SK-N-DZ (cell line): Measurements from ENCODE around the gene DCST1. TPM values are rescaled to one million over a fixed set of nuclear protein-coding genes. Genes with fewer than 3 reads are reported as not detected.
"Not testable (repeated sequence)": the region's sequence is repeated elsewhere in the genome, so short reads cannot be mapped to it uniquely, and the experiment has no call there.

Experiments
- DNase-seq: peaks from one replicate; pipeline ENCODE4 v3.0.0-alpha.2; 2015; ENCODE audit warnings: low spot score
- polyA plus RNA-seq, 2 experiments: library from polyadenylated mRNA; depleted of rRNA; stranded (reverse); fragments of >200 nt; gene quantifications; 2 replicates each; pipeline ENCODE4 v1.2.3, GENCODE V29; 2014

Gene DCST1, protein sequence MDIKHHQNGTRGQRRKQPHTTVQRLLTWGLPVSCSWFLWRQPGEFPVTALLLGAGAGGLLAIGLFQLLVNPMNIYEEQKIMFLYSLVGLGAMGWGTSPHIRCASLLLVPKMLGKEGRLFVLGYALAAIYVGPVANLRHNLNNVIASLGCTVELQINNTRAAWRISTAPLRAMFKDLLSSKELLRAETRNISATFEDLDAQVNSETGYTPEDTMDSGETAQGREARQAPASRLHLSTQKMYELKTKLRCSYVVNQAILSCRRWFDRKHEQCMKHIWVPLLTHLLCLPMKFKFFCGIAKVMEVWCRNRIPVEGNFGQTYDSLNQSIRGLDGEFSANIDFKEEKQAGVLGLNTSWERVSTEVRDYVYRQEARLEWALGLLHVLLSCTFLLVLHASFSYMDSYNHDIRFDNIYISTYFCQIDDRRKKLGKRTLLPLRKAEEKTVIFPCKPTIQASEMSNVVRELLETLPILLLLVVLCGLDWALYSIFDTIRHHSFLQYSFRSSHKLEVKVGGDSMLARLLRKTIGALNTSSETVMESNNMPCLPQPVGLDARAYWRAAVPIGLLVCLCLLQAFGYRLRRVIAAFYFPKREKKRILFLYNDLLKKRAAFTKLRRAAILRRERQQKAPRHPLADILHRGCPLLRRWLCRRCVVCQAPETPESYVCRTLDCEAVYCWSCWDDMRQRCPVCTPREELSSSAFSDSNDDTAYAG
- polyA plus RNA-seq (2014; cell fraction: cytosol; rRNA removed), result 0.05 TPM in 1 of 2 replicates, not detected in the other
- not detected in 2 replicates for polyA plus RNA-seq (2014; cell fraction: nucleus; rRNA removed)

DNA sequence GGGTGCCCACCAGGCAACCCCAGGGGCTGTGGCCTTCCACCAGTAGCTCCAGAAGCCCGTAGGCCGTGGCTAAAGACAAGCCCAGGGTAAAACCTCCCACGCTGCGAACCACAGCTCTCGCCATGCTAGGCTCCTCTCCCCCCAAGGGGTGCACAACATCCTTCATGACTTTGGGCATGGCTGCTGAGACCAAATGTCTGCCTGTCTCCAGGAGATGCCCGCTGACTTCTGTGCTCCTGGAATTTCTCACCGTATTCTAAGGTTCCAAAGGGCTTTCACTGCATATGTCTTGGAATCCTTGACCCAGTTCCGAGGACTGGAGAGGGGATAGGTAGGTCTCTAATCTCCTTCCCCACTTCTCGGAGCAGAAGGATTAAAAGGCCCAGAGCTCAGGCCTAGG lies at the start of gene DCST1, which contains the start of gene DCST2:
DCST1 (plus strand) TSS at position 301 of the 400 bp plus-strand sequence. CDS start 213 bp downstream, outside the sequence.
DCST2 (minus strand) TSS at position 258 of the 400 bp plus-strand sequence; CDS start at position 178, 80 bp downstream.
- no peak for DNase-seq

DNA sequence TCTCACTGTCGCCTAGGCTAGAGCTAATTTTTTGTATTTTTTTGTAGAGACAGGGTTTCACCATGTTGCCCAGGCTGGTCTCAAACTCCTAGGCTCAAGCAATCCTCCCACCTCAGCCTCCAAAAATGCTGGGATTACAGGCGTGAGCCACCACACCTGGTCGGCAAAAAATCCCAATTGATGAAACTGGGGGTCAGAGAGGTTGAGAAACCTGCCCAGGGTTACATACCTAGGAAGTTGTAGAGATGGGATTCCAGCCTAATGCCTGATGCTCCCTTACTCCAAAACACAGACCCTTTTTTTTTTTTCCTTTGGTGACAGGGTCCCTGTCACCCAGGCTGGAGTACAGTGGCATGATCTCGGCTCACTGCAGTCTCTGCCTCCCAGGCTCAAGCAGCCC lies 46.9 kb upstream of the DCST1 start:
- not testable (repeated sequence) for DNase-seq

DNA sequence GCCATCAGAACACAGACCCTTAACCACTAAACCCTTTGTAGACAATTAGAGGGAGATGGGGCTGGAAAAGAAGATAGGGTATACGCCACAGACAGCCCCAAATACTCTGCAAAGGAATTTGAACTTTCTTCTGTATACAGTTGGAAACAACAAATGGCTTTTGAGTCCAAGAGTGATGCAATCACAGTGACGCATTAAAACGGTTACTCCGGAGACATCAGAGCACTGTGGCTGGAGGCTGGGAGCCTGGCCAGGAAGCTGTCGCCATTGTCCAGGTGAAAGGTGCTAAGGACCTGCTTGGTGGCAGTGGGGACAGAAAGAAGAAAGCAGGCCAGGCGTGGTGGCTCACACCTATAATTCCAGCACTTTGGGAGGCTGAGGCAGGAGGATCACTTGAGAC lies 46.3 kb upstream of the DCST1 start:
- DNase-seq, result no peak

DNA sequence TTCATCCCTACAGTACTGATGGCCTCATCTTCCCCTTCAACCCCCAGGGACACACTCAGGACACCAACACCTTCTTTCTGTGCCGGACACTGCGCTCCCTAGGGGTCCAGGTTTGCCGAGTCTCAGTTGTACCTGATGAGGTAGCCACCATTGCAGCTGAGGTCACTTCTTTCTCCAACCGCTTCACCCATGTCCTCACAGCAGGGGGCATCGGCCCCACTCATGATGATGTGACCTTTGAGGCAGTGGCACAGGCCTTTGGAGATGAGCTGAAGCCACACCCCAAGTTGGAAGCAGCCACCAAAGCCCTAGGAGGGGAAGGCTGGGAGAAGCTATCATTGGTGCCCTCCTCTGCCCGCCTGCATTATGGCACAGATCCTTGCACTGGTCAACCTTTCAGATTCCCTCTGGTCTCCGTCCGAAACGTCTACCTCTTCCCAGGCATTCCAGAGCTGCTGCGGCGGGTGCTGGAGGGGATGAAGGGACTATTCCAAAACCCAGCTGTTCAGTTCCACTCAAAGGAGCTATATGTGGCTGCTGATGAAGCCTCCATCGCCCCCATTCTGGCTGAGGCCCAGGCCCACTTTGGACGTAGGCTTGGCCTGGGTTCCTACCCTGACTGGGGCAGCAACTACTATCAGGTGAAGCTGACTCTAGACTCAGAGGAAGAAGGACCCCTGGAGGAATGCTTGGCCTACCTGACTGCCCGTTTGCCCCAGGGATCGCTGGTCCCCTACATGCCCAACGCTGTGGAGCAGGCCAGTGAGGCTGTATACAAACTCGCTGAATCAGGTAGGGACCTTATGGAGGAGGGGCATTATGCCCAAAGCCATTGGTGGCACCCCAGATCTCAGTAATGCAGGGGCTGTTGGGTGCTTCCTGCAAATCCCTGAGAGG lies 45.3 kb upstream of the DCST1 start:
- no peak for DNase-seq

DNA sequence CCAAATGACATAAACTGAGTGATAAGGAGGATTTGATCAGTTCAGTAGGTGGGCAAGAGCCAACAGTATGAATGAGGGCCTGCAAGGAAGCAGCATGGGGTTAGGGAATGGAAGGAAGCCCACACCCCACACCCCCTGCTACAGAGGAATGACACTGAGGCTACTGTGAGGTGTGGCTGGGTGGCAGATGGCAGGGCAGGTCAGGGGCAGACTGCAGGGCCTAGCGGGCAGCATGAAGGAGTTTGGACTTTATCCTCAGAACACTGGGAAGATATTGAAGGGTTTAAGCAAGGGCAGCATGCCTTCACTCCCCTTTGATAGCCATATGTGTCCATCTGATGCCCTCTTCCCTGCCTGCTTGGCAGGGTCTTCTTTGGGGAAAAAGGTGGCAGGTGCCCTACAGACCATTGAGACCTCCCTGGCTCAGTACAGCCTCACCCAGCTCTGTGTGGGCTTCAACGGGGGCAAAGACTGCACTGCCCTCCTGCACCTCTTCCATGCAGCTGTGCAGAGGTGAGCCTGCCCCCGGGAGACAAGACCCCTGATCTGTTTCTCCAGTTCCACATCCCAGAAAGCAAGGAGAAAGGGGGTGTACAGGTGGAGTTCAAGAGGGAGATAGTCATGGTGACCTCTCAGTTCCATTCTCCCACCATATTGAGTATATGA lies 44.3 kb upstream of the DCST1 start:
- no peak for DNase-seq

DNA sequence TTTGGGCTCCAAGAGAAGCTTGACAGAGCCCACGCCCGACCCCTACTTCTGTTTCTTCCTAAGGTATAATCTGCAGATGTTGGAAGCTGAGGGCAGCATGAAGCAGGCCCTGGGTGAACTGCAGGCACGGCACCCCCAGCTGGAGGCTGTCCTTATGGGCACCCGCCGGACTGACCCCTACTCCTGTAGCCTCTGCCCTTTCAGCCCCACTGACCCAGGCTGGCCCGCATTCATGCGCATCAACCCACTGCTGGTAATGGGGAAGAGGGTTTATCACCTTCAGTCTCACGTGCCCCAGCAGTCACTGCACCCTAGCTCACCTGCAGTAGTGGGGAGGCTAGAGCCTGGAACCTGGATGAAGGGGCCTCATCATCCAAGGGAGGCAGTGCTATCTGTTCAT lies 43.3 kb upstream of the DCST1 start:
- no peak for DNase-seq

DNA sequence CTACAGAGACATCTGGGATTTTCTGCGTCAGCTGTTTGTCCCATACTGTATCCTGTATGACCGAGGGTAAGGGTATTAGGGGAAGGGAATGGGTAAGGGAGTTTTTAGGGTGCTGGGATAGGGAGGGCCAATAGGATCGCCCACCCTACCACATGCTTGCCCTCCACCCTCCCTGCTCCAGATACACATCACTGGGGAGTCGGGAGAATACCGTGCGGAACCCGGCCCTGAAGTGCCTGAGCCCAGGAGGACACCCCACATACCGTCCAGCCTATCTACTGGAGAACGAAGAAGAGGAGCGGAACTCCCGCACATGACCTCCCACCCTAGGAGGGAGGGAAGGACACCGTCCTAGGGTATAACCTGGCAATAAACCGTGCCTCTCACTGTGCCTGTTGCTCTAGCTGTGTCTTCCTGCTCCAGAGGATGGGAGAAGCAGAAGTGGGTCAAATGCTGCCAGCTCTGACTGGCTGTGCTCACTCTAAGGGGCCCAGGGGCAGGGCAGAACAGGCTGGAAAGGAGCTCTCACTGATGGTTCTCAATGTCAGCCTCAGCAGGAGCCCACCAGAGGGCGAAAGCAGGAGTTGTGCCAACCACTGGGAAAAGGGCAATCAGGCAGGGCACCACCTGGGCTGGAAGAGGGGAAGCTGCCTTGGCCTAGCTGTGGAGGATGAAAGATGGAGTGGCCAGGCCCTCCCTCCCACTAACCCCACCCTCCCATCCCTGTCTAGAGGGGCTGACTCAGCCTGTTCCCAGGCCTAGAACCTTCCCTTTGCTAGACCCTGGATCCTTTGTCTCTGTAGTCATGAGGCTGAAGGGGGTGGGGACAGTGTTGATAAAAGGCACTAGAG lies 40.7 kb upstream of the DCST1 start:
- no peak for DNase-seq

DNA sequence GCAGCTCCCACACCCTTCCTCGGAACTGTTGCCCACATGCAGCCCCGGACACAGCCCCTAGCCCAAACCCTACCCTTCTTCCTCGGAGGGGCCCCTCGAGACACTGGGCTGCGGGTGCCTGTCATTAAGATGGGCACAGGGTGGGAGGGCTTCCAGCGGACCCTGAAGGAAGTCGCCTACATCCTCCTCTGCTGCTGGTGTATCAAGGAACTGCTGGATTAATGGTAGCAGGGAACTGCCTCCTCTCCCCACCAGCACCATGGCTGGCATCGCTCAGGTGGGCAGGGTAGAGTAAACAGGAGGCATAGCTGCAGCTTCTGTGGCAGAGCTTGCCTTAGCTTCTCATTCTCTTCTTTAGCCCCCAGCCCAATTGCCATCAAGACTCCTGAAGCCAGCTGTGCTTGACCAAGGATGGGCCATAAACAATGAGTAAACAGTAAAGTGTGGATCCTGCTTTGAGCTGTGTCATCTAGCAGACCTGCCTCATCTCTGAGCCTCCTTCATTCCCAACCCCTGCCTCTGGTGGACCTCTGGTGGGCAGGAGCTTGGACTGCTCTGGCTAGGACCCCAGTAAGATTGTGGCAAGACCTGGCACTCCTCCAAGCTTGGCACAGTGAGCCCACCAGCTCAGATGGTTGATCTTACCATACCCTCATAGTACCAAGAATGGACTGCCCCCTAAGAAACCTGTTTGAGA lies 39.9 kb upstream of the DCST1 start, which contains the start of gene LENEP:
LENEP (plus strand) TSS at position 15 of the 697 bp plus-strand sequence; CDS start at position 37, 22 bp downstream.
- DNase-seq, result no peak

DNA sequence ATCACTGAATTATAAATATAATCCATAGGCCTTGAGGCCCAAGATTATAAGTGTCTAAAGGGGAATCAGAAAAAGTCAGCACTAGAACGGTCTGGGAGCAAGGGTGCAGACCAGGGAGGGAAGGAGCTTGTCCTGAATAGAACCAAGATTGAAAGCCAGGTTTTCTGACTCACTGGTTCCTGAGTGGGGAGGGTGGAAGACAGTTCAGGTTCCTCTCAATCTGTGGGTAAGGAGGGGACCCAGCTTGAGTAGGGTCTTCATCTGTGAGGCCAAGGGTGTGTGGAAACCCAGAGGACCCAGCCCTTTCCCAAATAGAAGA lies 39.4 kb upstream of the DCST1 start:
- DNase-seq, result no peak

DNA sequence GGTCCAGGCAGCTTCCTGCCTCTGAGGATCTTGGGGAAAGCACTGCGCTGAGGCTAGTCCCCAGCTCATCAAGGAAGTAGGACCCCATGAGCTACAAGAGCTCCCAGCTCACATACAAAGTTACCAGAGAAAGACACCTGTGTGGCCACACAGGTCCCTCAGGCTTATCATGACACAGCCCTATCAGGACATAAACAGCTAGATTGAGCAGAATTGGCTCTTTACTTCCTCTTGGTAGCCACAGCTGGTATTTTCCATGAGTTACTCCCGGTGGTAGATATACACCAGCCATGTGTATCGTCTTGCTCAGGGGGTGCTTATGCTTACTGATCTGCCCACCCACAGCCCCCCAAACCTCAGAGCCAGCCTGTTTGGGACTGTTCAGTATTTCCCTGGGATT lies 39.0 kb upstream of the DCST1 start:
- DNase-seq, result no peak

DNA sequence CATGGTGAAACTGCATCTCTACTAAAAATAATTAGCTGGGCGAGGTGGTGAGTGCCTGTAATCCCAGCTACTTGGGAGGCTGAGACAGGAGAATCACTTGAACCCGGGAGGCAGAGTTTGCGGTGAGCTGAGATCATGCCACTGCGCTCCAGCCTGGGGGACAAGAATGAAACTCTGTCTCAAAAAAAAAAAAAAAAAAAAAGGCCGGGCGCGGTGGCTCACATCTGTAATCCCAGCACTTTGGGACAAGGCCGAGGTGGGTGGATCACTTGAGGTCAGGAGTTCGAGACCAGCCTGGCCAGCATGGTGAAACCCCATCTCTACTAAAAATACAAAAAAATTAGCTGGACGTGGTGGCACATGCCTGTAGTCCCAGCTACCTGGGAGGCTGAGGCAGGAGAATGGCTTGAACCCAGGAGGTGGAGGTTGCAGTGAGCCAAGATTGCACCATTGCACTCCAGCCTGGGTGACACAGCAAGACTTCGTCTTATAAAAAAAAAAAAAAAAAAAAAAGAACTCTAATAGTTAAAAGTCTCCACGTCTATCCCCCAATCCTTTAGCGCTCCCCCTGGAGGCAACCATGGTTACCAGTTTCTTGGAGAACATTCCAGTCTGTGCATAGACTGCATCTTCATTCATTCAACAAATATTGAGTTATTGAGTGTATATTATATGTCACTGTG lies 38.2 kb upstream of the DCST1 start:
- DNase-seq, result peak; percentile 72

DNA sequence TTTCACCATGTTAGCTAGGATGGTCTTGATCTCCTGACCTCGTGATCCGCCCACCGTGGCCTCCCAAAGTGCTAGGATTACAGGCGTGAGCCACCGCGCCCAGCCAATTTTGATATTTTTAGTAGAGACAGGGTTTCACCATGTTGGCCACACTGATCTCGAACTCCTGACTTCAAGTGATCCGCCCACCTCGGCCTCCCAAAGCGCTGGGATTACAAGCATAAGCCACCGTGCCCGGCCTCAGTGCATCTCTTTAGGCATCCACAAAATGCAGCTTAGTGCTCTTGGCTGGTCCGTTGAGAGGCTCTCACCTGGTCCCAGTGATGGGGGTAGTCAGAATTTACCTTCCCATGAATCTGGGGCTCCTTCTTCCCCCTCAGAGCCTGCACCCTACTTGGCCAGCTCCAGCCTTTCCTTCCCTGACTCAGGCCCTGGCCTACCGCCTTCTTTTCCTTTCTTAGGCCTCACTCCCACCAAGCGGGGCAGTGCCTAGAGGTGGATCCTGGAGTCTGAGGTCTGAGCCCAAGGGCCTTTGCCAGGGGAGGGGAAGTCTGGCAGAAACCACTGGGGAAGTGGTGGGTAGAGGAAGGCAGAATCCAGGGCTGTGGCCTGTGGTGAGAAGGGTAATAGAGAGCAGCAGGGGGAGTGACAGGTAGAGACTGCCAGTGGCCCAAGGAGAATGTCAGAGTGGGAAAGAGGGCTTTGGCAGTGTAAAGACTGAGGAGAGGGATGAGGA lies 36.5 kb upstream of the DCST1 start:
- no peak for DNase-seq

DNA sequence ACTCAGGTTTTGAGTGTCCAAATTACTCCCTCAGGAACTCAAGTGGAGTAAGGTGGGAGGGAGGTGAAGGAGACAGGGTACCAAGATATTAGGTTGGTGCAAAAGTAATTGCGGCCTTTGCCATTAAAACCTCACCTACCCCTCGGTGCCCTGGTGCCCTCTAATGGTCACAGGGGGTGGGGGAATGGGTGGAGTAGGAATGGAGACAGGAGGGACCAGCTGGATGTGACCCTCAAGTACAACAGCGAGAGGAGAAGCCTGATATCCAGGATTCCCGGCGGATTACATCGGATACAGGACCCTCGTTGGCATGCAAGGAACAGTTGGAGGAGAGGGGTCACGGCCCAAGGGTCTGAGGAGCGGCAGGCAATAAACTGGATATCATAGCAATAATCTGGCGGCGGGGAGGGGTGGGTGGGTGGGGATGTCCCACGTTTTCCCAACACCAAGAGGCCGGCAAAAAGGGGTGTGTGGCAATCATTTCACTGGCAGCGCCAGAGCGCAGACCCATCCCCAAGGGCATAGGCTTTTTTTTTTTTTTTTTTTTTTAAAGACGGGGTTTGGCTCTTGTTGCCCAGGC lies 35.3 kb upstream of the DCST1 start:
- no peak for DNase-seq

DNA sequence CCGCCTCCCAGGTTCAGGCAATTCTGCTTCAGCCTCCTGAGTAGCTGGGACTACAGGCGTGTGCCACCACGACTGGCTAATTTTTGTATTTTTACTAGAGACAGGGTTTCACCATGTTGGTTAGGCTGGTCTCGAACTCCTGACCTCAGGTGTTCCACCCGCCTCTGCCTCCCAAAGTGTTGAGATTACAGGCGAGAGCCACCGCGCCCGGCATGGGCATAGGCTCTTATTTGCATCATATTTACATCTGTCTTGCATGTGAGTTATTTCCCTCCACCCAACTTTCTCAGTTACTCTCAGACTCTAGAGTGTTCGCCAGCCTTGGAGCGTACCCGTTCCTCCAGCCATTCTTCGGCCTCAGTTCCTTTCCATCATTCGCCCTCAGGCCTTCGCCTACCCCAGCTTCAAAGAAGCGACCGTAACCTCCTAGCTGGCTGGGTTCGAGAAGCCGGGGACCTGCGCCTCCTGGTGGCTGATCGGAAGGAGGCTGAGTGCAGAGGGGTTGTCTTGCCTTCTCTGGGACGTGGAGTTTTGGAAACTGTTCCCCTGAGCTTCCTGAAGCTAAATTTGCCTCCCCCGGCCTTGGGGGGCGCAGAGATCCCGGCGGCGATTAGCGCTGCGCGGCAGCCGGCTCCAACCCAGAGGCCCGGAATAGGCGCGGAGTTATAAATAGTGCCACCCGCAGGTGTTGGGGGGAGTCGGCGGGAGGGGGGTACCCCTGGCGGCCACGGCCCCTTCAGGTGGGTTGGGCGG lies 34.6 kb upstream of the DCST1 start:
- DNase-seq, result peak; percentile 90

DNA sequence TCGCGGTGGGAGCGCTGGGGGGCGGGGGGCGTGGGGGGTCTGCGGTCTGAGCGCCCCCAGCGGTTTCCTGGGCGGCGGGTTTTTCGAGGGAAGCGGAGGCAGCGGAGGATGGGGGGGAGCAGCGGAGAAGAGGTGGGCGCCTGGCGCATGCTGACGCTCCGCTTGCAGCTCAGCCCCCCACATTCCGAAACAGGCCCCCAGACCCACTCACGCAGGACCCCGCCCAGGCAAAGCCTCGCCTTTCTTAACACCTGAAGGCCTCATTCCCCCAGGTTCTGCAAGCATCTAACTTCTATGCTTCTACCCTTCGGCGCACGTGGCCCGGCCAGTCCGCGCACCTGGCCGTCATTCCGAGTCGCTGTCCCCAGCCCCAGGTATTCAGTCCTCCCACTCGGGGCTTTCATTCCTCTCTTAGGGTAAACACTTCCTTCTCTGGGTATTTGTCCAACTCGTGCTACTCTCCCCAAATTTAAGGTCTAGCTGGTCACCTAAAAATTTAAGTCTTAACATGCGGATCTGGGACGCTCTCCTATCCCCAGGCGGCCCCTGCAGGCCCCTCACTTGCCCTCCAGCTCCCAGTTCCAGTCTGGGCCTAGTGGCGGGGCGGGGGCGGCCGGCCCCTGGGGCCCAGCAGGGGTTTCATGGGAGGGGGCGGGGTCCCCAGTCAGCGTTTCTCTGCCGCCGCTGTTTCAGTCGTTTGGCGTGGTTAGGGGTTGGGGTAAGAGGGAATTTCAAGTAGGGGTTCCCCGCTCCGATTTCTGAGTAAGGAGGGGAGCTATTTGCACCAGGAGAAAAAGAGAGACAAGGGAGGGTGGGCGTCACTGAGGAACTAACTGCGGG lies 33.8 kb upstream of the DCST1 start:
- peak; percentile 64 for DNase-seq

DNA sequence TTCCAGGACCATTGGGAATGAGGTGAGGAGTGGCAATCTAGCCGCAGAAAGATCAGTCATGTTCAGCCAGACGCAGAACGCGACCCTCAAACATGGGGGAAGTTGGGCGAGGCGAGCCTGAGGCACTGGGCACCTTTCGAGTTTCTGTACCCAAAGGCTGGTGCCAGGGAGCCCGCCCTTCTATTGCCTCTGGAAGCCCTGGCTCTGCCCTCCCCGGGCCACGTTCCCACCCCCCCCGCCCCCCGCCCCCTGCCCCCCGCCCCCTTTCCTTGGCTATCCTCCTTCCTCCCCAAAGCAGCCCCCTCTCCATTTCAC lies 33.3 kb upstream of the DCST1 start:
- DNase-seq, result peak; percentile 61
